ENCODE data around the gene C9orf40.

C9orf40 gene

DNA sequence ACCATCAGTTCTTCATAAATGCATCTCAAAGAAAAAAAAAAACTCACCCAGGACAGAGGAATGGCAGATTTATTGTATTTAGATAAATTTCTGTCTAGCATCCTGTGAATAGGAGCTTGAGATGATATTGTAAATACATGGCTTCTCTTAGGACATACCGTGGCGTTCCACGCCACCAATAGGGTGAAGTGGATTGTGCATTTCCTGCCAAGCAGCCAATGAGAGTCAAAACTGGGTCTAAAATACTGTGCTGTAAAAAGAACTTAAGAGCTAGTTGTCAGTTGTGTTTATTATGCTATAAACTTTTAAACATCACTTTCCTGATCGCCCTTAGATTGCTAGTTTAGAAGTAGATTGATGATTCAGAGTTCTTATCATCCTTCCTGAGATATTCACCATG is 44.0 kb downstream of the C9orf40 start:
- Histone ChIP-seq H3K79me2 (ENCODE audit: low read length) (no peaks in the 10 kb centered on the region), H3K9ac (ENCODE audit: low read length) (no peak overlapping the region), H3K4me1 (ENCODE audit: low read length) (no peaks in the 10 kb centered on the region), H3K27me3 (replicated peaks; ENCODE audit: insufficient read depth, low read length) (no peaks in the 10 kb centered on the region), H3K4me2 (ENCODE audit: low read depth, low read length) (no peak overlapping the region), H3K9me3 (replicated peaks; ENCODE audit: insufficient read depth, low read length) (no peaks in the 10 kb centered on the region), H3K36me3 (replicated peaks; ENCODE audit: insufficient read depth, low read length) (no peaks in the 10 kb centered on the region), H3K4me3 (ENCODE audit: low read length) (no peak overlapping the region), H4K20me1 (ENCODE audit: insufficient read depth, low read length) (no peaks in the 10 kb centered on the region), H2AFZ (ENCODE audit: low read length) (no peak overlapping the region), H3K9me2 (replicated peaks; ENCODE audit: insufficient read depth, low read length) (no peaks in the 10 kb centered on the region), H3F3A (ENCODE audit: insufficient read depth, low read length) (no peaks in the 10 kb centered on the region), H3K27ac (ENCODE audit: low read length) (no peak overlapping the region)
- DNase-seq: no peak
- TF ChIP-seq EZH2phosphoT487 (IDR thresholded peaks at IDR 0.05; ENCODE audit: low read length) (no peak), EZH2 (optimal IDR thresholded peaks at IDR 0.05; ENCODE audit: low read depth, low read length) (no peak)
- TF ChIP-seq, protein P1, sequence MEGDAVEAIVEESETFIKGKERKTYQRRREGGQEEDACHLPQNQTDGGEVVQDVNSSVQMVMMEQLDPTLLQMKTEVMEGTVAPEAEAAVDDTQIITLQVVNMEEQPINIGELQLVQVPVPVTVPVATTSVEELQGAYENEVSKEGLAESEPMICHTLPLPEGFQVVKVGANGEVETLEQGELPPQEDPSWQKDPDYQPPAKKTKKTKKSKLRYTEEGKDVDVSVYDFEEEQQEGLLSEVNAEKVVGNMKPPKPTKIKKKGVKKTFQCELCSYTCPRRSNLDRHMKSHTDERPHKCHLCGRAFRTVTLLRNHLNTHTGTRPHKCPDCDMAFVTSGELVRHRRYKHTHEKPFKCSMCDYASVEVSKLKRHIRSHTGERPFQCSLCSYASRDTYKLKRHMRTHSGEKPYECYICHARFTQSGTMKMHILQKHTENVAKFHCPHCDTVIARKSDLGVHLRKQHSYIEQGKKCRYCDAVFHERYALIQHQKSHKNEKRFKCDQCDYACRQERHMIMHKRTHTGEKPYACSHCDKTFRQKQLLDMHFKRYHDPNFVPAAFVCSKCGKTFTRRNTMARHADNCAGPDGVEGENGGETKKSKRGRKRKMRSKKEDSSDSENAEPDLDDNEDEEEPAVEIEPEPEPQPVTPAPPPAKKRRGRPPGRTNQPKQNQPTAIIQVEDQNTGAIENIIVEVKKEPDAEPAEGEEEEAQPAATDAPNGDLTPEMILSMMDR (IDR thresholded peaks at IDR 0.05; ENCODE audit: low read length): no peak

DNA sequence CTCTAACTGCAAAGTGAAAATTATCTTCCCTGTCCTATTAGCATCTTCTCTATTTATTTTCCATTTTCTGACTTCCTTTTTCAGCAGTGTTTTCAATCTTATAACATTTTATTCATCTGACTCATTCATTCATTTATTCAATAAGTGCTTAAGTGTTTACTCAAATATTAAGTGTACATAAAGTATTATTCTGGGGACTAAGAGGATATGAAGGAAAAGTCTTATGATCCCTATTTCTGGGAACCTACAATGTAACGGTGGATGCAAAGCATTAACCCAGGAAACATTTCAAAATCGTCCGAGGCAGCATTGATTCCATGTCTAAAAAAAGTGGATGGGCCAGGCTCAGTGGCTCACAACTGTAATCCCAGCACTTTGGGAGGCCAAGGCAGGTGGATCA is 45.6 kb downstream of the C9orf40 start:
- TF ChIP-seq, protein P1 (IDR thresholded peaks at IDR 0.05; ENCODE audit: low read length): no peak
- TF ChIP-seq EZH2phosphoT487 (IDR thresholded peaks at IDR 0.05; ENCODE audit: low read length): no peak
- TF ChIP-seq EZH2 (optimal IDR thresholded peaks at IDR 0.05; ENCODE audit: low read depth, low read length): no peak

DNA sequence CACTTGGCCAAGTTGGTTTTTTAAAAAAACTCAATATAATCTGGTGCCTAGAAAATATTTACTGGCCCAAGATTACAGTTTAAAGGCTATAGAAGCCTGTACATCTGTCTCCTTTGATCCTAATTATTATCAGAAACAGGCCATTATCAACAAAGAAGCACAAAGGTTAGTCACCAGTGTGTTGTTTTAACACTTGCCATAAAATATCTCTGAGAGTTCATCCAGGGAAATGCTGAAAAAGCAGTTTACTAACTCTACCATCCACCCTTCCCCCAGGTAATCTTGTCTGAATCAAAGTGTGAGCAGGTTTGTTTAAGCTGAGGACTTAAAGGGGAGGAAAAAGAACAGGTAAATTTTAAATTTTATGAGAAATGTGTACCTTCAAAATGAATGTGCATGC is 51.7 kb downstream of the C9orf40 start:
- Histone ChIP-seq H2AFZ (ENCODE audit: low read length) (no peak overlapping the region), H3K27me3 (replicated peaks; ENCODE audit: insufficient read depth, low read length) (no peaks in the 10 kb centered on the region), H3K4me1 (ENCODE audit: low read length) (no peaks in the 10 kb centered on the region), H3K4me2 (ENCODE audit: low read depth, low read length) (no peak overlapping the region), H3K79me2 (ENCODE audit: low read length) (no peaks in the 10 kb centered on the region), H3K9me3 (replicated peaks; ENCODE audit: insufficient read depth, low read length) (no peaks in the 10 kb centered on the region), H3K9ac (ENCODE audit: low read length) (no peak overlapping the region), H3F3A (ENCODE audit: insufficient read depth, low read length) (no peaks in the 10 kb centered on the region), H4K20me1 (ENCODE audit: insufficient read depth, low read length) (no peaks in the 10 kb centered on the region), H3K27ac (ENCODE audit: low read length) (no peak overlapping the region), H3K4me3 (ENCODE audit: low read length) (no peak overlapping the region), H3K9me2 (replicated peaks; ENCODE audit: insufficient read depth, low read length) (no peaks in the 10 kb centered on the region), H3K36me3 (replicated peaks; ENCODE audit: insufficient read depth, low read length) (no peaks in the 10 kb centered on the region)
- no peak for DNase-seq
- TF ChIP-seq EZH2phosphoT487 (IDR thresholded peaks at IDR 0.05; ENCODE audit: low read length) (no peak), EZH2 (optimal IDR thresholded peaks at IDR 0.05; ENCODE audit: low read depth, low read length) (no peak)
- TF ChIP-seq, protein P1 (IDR thresholded peaks at IDR 0.05; ENCODE audit: low read length): no peak

More for the DNA sequence above, 45.6 kb downstream of the C9orf40 start:
- no peaks in the 10 kb centered on the region for H4K20me1 ChIP-seq (ENCODE audit: insufficient read depth, low read length)
- no peaks in the 10 kb centered on the region for H3K9me2 ChIP-seq (replicated peaks; ENCODE audit: insufficient read depth, low read length)
- no peak overlapping the region for H3K9ac ChIP-seq (ENCODE audit: low read length)
- no peak for DNase-seq
- no peak overlapping the region for H2AFZ ChIP-seq (ENCODE audit: low read length)
- H3K4me3 ChIP-seq (ENCODE audit: low read length): no peak overlapping the region
- H3K4me1 ChIP-seq (ENCODE audit: low read length): no peaks in the 10 kb centered on the region
- no peaks in the 10 kb centered on the region for H3F3A ChIP-seq (ENCODE audit: insufficient read depth, low read length)
- H3K4me2 ChIP-seq (ENCODE audit: low read depth, low read length): no peak overlapping the region
- H3K36me3 ChIP-seq (replicated peaks; ENCODE audit: insufficient read depth, low read length): no peaks in the 10 kb centered on the region
- H3K79me2 ChIP-seq (ENCODE audit: low read length): no peaks in the 10 kb centered on the region
- no peak overlapping the region for H3K27ac ChIP-seq (ENCODE audit: low read length)
- no peaks in the 10 kb centered on the region for H3K9me3 ChIP-seq (replicated peaks; ENCODE audit: insufficient read depth, low read length)
- H3K27me3 ChIP-seq (replicated peaks; ENCODE audit: insufficient read depth, low read length): no peaks in the 10 kb centered on the region
